SKM-1 (cell line): ENCODE results near the gene P2RY6.
"Not testable (repeated sequence)": the region's sequence is repeated elsewhere in the genome, so short reads cannot be mapped to it uniquely, and the experiment has no call there.

ENCODE experiments used
- DNase-seq: peaks from one replicate; lab custom pipeline; 2025; ENCODE audit not compliant: unreplicated experiment; lab: John Stamatoyannopoulos, UW

The P2RY6 gene

DNA sequence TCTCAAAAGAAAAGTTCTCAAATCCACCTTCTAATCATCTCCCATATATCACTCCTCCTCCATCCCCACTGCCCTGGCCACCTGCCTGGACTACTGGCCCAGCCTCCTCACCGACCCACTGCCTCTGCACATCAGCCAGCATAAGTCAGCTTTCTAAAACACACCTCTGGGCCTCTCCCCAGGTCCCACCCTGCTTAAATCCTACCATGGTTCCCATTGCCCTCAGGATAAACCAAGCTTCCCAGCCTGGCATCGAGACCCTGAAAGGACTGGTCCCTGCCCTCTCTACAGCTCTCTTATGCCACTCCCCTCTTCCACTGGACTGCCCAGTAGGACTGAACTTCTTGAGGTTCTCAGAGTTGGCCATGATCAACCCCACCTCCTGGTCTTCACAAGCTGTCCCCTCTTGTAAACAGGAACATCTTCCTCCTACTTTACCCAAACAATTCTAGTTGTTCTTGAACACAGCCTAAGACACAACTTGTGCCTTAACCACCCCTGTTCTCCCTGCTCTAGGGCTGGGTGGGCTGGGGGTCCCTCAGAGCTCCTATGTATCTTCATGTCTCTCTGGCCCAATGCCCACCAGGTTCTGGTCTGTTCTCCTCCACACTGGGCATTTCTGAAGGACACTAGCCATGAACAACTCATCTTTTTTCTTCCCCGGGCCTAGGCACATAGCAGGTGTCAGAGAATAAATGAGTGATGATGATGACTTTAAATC is 12.6 kb upstream of the P2RY6 start:
- DNase-seq = no peak

DNA sequence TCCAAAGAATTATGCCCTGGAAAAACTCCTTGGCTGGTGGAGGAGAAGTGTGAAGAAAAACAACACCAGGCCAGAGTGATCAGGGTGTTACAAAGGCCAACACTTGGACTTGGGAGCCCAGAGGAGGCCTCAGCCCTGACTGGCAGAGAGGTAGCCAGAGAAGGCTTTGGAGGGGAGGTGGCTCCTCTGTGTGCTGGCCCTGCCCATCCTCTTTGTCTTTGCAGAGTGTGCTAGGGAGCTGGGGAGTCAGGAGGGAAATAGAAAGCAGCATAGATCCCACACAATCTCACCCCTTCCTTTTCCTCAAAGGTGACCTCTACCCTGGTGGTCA is 12.0 kb upstream of the P2RY6 start:
- no peak for DNase-seq

DNA sequence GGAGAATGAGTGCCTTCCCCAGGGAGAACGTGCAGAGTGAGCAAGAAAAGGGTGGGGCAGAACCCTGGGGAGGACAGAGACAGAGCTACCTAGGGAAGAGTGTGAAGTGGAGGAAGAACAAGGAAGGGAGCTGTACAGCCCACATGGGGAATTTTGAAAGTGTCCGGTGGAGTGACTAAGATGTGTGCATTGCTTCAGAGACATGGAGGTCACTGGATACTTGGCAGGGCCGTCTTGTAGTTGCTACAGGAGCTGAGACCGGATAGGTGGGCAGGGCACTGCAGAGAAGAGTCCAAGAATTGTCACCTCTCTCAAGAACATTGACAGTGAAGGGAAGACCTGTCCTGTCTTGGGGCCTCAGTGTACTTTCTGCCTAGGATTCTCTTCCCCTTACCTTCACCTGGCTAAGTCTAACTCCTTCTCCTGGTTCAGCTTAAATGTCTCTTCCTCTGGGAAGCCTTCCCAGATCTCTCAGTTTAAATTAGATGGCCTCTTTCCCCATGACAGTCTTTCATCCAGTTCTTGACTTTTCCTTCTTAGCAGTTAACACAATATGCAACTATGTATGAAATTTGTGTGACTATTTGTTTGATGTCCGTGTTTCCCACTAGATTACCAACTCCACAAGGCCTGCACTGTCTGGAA is 9.2 kb upstream of the P2RY6 start:
- no peak for DNase-seq

DNA sequence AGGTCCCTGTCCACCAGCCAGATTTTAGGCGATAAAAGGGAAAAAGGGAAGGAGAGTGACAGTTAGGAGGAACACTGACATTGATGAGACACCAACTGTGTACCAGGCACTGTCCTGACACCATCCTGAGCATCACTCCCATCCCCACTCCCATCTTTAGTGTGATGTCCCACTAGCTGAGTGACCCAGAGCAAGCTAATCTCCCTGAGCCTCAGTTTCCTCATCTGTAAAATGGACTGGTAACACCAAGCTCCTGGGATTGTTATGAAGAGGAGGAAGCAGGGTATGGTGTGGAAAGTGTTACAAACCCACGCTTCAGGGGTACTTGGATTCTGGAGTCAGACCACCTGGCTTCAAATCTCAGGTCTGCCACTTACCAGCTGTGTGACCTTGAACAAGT is 8.5 kb upstream of the P2RY6 start:
- DNase-seq = no peak

DNA sequence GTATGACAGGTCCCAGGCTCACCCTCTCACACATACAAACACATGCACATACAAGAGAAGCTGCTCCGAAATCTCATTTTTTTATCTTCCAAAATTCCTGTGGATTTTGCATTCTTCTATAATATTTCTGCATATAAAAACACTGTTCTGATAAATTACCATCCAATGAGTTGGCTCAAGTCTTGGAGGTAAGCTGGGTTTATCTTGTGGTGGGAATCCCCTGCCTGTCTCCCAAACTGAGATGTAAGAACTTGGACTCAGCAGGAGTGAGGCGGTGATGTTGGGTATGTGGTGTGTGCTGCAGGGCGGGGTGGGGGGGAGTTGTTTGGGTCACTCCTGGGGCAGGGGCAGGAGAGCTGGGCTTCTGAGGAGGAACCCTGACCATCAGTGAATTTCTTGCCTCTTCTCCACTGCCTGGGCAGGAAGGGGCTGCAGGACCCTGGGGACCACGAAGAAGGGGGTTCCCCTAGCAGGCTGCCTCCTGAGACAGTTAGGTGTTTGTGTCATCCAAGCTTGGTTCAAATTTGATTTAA is 6.8 kb upstream of the P2RY6 start:
- no peak for DNase-seq

DNA sequence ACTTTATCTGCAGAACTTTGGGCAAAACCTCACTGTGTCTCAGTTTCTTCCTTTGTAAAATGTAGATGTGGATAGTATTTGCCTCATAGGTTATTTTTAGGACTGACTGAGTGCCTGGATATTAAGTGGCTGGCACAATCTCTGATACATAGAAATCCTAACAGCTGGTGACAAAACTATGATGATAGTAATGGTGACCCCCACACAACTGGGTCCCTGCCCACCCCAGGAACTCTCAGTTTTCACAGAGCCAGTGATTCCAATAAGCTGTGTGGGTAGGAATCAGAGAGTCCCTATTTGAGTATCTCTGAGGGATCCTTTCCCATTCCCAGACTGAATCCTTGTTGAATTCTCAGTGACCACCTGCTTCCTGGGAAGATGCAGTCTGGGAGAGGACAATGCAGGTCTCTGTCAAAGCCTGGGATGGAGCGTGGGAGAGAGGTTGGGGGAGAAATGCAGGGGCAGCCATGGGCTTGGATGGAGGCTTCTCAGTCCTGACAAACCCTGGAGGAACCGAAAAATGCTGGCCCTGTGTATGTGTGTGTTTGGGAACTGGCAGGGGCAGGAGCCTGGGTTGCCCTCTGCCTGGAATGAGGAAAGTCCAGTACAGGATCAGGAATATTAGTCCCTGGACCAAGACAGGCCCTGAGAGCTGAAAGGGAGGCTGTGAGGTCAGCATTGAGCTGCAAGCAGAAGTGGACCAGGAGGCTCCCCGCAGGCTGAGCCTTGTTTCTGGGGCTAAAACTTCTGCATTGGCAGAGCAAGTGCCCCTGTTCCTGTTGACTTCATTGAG is 6.1 kb upstream of the P2RY6 start:
- no peak for DNase-seq

DNA sequence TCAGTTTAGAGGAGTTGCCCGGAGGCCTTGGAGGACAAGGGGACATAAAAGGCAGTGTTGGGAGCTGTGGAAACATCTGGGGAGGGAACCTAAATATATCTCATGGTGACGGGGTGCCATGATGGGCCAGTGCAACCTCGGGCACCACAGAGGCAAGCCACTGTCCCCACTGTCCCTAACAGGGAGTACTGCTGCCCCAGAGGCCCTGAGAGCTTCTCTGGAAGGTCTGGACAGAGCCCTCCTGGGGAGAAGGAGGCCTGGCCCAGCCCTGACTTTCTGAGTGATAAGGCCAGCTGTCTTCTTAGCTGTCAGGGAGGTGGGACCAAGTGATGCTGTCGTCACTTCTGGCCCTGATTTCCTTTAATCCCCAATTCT is 5.5 kb upstream of the P2RY6 start:
- no peak for DNase-seq

DNA sequence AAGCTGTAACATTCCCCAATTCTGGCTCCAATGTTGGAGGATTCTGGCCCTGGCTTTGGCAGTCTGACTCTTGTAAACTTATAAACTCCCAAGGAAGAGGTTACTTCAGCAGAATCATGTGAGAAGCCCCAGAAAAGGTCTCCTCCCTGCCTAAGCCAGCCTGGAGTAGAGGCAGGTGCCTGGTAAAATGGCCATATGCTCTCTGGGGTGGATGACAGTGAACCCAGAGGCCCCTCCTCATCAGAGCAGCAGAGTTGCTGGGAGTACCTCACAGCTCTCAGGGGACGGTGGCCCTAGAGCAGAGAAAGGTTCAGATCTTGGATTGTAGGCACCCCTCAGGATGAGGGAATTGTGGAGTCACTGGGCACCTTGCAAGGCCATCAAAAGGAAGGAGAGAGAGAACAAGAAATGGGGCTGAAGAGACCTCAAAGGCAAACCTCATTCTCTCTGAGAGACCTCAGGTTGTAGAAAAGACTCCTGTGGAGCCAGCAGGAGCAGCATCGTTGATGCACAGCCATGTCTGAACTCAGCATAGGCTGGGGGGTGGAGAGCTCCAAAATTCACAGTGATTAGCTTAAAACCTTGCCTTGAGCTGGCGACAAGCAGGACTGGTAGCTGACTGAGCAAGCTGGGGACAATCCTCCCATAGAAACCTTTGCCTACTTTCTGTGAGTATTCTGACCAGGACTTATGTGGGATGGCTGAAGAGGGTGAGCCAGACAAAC is 4.9 kb upstream of the P2RY6 start:
- DNase-seq = no peak

DNA sequence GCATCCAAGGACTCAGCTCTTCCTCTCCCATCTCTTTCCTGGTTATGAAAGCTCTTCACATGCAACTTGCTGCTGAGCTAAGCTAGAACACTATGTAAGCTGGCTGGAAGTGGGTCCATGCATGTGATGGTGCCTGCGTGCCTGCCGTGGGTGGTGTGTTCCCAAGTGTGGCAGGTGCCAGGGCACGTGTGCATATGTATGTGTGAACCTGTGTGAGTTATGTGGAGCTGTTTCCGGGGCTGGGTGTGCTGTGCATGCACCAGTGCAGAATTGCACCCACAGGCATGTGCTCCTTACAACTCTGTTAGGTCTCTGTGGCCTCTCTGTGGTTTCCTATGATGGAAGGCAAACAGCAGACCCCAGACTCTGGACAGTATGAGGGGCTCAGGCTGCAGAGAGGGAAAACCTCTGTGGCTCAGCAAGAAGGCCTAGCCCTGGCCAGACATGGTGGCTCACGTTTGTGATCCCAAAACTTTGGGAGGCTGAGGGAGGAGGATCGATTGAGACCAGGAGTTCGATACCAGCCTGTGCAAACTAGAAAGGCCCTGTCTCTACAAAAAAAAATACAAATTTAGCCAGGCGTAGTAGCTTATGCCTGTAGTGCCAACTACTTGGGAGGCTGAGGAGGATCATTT is 4.1 kb upstream of the P2RY6 start:
- no peak for DNase-seq

DNA sequence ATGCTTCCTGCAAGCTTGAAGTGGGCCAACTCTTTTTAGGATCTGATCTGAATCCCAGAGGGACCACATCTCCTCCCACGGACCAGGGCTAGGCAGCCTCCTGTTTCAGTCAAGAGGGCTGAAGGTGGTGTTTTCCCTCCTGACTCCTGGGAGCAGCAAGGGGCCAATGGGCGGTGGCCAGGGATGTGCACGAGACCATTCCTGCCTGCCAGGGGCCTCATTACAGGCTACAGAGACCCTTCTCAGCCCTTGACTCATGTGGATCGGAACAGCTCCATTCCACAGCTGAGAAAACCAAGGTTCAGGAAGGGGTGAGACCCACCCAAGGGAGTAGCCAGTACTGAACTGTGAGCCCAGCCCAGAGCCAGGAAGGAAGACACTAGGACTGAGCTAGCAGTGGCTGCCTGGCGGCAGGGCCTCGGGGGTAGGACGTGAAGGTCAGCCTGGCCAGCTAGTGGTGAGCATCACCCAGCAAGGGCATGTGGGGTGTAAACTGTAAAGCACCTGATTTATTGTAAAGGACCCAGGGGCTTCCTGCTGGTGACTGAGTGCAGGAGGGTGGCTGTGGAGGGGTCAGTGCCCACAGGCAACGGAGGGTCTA is 3.4 kb upstream of the P2RY6 start:
- DNase-seq = no peak

DNA sequence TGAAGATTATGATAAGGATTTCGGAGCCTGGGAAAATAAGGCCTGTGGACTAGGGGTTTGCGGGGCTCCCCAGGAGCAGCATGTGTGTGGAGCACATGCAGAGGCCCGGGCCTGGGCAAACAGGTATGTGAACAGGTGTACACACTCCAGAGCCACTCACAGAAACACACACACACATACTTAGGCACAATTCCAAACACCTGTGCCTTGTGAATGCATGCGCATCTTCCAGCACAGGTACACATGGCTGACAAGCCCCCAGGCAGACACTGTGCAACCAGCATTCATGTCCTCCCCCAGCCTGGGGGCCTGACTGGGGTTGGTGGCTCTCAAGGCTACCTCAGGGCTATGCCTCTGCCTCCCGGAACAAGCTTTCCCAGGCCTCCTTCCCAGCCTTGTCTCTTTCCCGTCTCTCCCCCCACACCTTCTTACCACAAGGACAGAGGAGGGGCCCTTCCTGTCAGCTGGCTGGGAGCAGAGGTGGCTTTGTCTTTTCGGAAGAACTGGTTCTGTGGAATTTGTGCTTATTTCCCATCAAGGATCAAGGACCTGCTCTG is 2.6 kb upstream of the P2RY6 start:
- no peak for DNase-seq

DNA sequence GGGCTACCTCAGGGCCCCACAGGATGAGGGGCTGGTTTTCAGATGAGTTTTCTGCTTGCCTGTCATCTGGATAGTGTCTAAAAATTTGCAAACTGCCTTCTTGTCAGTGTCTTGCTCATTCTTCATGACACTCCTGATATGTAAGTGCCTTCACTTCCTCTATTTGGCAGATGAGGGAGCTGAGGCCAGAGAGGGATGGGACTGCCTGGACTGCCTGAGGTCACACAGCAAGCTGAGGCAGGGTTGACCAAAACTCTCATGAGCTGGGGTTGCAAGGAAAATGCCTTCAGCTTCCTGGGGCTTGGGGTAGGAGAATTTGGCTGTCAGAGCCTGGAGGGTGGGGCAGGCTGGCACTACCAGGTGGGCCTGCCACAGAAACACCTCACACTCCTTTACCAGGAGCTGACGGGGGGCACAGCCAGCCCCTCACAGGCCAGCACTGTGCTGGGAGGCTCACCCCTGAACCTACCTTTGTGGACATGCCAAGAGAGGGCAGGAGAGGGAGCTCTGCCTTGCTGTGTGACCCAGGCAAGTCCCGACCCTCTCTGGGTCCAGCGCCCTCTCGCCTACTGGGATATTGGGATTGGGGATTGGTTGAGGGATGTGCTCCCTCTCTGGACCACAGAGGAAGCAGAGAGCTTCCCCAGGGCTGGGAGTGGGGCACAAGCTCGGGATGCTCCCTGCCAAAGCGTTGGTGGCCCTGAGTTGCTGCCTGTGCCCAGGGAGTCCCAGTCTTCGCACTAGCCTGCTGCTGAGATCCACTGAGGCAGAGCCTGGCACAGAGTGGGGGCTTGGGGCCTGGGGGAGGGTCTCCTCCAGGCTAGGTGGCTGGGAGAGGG is 1.9 kb upstream of the P2RY6 start:
- DNase-seq = peak; percentile 66

DNA sequence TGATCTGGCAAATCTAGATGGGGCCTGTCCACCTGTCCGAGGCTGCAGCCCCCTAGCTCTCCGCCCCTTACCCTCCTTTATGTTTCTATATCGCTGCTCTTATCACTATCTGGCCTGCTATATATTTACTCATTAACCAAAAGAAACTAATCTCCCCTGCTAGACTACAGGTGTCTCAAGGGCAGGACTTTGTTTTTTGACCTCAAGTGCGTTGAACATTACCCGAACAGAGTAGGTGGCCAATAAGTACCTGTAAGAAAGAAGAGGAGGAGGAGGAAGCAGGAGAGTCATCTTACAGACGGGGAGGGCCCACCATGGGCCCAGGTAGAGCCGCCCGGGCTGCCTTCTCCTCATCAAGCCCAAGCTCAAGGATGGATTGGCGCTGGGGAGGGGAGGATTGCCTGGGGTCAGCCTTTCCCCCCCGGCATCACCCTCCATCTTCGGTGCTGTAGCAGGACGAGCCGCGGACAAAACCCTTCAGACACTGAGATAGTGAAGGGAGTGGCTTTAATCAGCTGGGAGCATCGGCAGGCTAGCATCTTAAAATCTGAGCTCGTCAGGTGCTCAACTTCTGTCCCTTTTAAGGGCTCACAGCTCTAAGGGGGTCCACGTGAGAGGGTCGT is 1.2 kb upstream of the P2RY6 start:
- no peak for DNase-seq

DNA sequence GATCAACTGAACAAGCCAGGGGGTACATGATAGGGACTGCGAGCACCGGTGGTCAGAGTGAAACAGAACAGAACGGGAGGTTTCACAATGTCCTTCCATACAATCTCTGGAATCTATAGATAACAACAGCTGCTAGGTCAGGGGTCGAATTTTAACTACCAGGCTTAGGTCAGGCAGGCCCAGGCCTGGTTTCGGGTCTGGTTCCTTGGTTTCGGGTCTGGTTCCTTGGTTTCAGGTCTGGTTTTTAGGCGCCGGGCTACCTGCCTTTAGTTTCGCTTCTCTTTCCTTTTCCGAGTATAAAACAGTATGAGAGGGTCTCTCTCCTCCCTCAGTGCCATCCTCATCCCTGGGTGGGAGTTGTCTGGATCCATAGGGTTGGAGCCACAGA is 666 bp upstream of the P2RY6 start:
- DNase-seq = not testable (repeated sequence)

DNA sequence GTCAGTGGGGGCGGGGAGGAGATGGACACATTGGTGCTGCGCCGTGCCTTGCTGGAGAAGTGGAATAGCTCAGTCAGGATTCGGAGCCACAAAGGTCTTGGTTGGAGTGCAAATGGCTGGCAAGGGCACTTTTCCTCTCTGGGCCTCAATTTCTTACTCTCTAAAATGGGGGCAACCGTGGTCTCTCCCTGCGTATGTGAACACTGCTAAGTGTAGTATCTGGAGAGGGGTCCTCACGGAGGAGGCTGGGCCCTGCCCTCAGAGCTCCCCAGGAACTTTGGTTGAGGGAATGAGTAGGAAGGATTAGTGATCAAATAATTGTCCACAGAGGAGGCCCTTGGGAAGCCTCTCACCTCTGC is 521 bp downstream of the P2RY6 start:
- DNase-seq = no peak

DNA sequence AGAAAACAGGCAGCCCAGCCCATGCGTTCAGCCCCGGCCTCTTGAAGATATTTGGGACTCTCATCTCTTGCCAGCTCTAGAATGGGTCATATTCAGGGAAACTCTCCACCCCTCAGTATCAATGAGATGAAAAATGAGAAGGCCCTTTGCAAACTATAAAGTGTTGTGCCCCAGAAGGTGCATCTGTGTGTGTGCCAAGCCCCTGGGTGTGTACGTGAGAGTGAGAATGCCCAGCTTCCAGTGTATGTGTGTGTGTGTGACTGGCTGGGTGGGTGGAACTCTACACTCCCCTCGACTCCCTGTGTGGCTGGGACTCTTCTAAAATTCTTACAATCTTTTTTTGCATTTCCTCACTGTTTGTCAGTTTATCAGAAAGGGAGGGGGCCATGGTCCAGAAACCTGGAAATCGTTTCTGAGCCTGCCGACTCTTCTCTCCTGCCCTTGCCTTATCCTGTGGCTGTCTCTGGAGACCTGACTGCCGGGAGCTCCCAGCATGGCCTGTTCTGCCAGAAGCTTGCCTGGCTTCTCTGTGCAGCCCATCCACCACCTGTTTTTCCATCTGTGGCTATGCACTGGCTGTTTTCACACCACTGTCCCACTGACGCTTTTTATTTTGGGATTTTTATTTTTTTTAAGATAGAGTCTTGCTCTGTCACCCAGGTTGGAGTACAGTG is 1.2 kb downstream of the P2RY6 start:
- no peak for DNase-seq

DNA sequence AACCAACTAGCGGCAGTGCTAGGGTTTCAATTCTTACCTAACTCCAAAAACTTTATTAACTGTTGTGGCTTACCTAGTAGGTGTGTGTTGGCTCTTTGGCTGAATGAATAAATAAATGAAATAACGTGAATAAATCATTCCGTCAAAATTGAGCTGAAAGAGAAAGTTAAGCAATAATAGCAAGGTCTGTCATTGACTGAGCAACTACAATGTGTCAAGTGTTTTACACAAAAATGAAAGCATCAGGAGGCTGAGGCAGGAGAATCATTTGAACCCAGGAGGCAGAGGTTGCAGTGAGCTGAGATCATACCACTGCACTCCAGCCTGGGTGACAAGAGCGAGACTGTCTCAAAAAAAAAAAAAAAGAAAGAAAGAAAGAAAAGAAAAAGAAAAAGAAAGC is 2.1 kb downstream of the P2RY6 start:
- DNase-seq = not testable (repeated sequence)

DNA sequence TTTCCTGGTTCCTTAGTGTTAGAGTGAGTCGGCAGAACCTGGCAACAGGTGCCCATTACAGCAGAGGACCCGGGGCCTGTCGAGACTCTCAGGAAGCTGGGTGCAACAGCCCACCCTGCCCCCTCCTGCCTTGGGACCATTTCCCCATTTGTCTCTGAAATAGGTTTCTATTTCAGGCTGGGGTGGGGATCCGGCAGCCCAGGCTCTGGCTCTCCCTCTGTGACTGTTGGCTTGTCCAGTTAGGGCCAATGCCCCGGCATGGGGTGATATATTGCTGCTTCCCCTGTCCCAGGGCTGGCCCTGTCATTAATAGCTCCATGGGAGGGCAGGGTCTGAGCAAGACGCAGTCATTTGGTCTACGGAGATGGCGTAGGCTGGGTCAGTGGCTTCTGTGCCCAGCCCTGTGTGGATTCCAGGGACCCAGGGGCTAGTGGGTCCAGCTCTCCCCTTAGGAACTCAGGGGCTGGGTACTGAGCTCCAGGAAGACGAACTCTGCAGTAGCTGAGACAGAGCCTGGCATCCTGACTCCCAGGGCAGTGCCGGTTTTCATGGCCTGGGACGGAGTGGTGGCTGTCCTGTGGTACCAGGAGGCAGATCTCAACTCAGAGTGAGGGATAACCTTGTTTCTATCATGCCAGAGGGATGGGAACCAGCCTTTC is 2.7 kb downstream of the P2RY6 start:
- DNase-seq = no peak
